ENCODE data around the gene SMOC1.

- no peak for TF ChIP-seq EZH2 (IDR thresholded peaks at IDR 0.05; ENCODE audit: low read length, missing control alignments)
- TF ChIP-seq, protein P1, sequence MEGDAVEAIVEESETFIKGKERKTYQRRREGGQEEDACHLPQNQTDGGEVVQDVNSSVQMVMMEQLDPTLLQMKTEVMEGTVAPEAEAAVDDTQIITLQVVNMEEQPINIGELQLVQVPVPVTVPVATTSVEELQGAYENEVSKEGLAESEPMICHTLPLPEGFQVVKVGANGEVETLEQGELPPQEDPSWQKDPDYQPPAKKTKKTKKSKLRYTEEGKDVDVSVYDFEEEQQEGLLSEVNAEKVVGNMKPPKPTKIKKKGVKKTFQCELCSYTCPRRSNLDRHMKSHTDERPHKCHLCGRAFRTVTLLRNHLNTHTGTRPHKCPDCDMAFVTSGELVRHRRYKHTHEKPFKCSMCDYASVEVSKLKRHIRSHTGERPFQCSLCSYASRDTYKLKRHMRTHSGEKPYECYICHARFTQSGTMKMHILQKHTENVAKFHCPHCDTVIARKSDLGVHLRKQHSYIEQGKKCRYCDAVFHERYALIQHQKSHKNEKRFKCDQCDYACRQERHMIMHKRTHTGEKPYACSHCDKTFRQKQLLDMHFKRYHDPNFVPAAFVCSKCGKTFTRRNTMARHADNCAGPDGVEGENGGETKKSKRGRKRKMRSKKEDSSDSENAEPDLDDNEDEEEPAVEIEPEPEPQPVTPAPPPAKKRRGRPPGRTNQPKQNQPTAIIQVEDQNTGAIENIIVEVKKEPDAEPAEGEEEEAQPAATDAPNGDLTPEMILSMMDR (conservative IDR thresholded peaks at IDR 0.05 in 1 of 2, IDR thresholded peaks at IDR 0.05 in 1 of 2; ENCODE audit: low read depth in 1 of 2, low read length in 2 of 2), result no peak
These were observed 185.1 kb downstream of the SMOC1 start for GRCh38 chr14:70064136-70064865.

Data from fibroblast of lung (primary cell).